Ectodermal cell (in vitro differentiated cells): Measurements from ENCODE around the gene ILDR1.
"Not testable (repeated sequence)": the region's sequence is repeated elsewhere in the genome, so short reads cannot be mapped to it uniquely, and the experiment has no call there.

ENCODE experiments used
- H3K27ac ChIP-seq: 2 replicates; pipeline ENCODE4 v1.7.0; 2013; ENCODE audit warnings: mild to moderate bottlenecking, low read depth, low read length; ENCODE audit not compliant: insufficient read depth, poor library complexity, severe bottlenecking
- H3K27me3 ChIP-seq: 2 replicates; pipeline ENCODE4 v1.7.0; 2013; ENCODE audit warnings: mild to moderate bottlenecking, low read length; ENCODE audit not compliant: insufficient read depth, control insufficient read depth, poor library complexity, severe bottlenecking
- H3K36me3 ChIP-seq: one replicate; pipeline ENCODE4 v1.7.0; 2013; ENCODE audit warnings: low read length; ENCODE audit not compliant: control insufficient read depth, insufficient read depth
- H3K4me1 ChIP-seq: one replicate; pipeline ENCODE4 v1.7.0; 2013; ENCODE audit warnings: low read length; ENCODE audit not compliant: control insufficient read depth, insufficient read depth
- H3K4me3 ChIP-seq: 2 replicates; pipeline ENCODE4 v1.7.0; 2013; ENCODE audit warnings: low read depth, low read length, control low read depth; ENCODE audit not compliant: insufficient read depth
- H3K9me3 ChIP-seq: 2 replicates; pipeline ENCODE4 v1.7.0; 2013; ENCODE audit warnings: mild to moderate bottlenecking, low read length, moderate library complexity; ENCODE audit not compliant: control insufficient read depth
- WGBS, 2 experiments: methylation state at CpG; one replicate each; pipeline ENCODE4 v1.1.7; 2013; ENCODE audit warnings: missing lambda C conversion rate in 2 of 2; 5-methylcytosine and 5-hydroxymethylcytosine counted together

Gene ILDR1

GRCh38 chr3:121956363-121956762, 65.7 kb downstream of the ILDR1 start:
- H3K27me3 ChIP-seq = no peaks in the 10 kb centered on the region
- WGBS, 2 experiments = 72 to 94% methylated on average over 3 of the region's 3 CpGs
- H3K27ac ChIP-seq = no peak overlapping the region
- no peaks in the 10 kb centered on the region for H3K9me3 ChIP-seq
- no peak overlapping the region for H3K4me3 ChIP-seq
- H3K36me3 ChIP-seq = no peaks in the 10 kb centered on the region
- H3K4me1 ChIP-seq = no peaks in the 10 kb centered on the region

- H3K27ac ChIP-seq = no peak overlapping the region
- H3K36me3 ChIP-seq = no peaks in the 10 kb centered on the region
- H3K9me3 ChIP-seq = no peaks in the 10 kb centered on the region
- H3K27me3 ChIP-seq = no peaks in the 10 kb centered on the region
- WGBS, 2 experiments = 33 to 47% methylated on average over 1 of the region's 1 CpG
- no peak overlapping the region for H3K4me3 ChIP-seq
- no peaks in the 10 kb centered on the region for H3K4me1 ChIP-seq
Observed at GRCh38 chr3:121951291-121951919, 70.6 kb downstream of the ILDR1 start.

- Histone ChIP-seq H3K4me3 (no peak overlapping the region), H3K27me3 (no peaks in the 10 kb centered on the region), H3K27ac (no peak overlapping the region), H3K36me3 (no peaks in the 10 kb centered on the region), H3K9me3 (no peaks in the 10 kb centered on the region), H3K4me1 (no peaks in the 10 kb centered on the region)
- 86 to 100% methylated on average over 1 of the region's 1 CpG for WGBS, 2 experiments
Observed at GRCh38 chr3:121948641-121949040, 73.4 kb downstream of the ILDR1 start.

GRCh38 chr3:121943431-121943830, 78.6 kb downstream of the ILDR1 start:
- Histone ChIP-seq H3K4me1 (no peaks in the 10 kb centered on the region), H3K27me3 (no peaks in the 10 kb centered on the region), H3K4me3 (no peak overlapping the region), H3K36me3 (no peaks in the 10 kb centered on the region), H3K9me3 (no peaks in the 10 kb centered on the region), H3K27ac (no peak overlapping the region)

GRCh38 chr3:121942116-121942786, 79.8 kb downstream of the ILDR1 start:
- 94 to 100% methylated on average over 3 to 4 of the region's 4 CpGs for WGBS, 2 experiments
- no peaks in the 10 kb centered on the region for H3K4me1 ChIP-seq
- H3K36me3 ChIP-seq = no peaks in the 10 kb centered on the region

GRCh38 chr3:121941592-121941991, 80.5 kb downstream of the ILDR1 start:
- Histone ChIP-seq H3K9me3 (no peaks in the 10 kb centered on the region), H3K27me3 (no peaks in the 10 kb centered on the region), H3K36me3 (no peaks in the 10 kb centered on the region), H3K4me3 (no peak overlapping the region), H3K27ac (no peak overlapping the region), H3K4me1 (no peaks in the 10 kb centered on the region)
- 86 to 100% methylated on average over 1 of the region's 1 CpG for WGBS, 2 experiments

More at GRCh38 chr3:121942116-121942786, 79.8 kb downstream of the ILDR1 start:
- no peak overlapping the region for H3K4me3 ChIP-seq
- H3K27me3 ChIP-seq = no peaks in the 10 kb centered on the region
- H3K9me3 ChIP-seq = no peaks in the 10 kb centered on the region
- no peak overlapping the region for H3K27ac ChIP-seq

GRCh38 chr3:121938141-121938855, 83.7 kb downstream of the ILDR1 start:
- H3K4me3 ChIP-seq, H3K27ac ChIP-seq, H3K4me1 ChIP-seq, H3K36me3 ChIP-seq, H3K9me3 ChIP-seq, H3K27me3 ChIP-seq: not testable (repeated sequence)
- WGBS, 2 experiments = 73% methylated on average over 29 of the region's 29 CpGs
